Thoracic aorta (tissue), 2 donors: ENCODE data around the gene CD226. TPM values are rescaled to one million over a fixed set of nuclear protein-coding genes. Genes with fewer than 3 reads are reported as not detected.
"Not testable (repeated sequence)": the region's sequence is repeated elsewhere in the genome, so short reads cannot be mapped to it uniquely, and the experiment has no call there.

Source experiments
- ATAC-seq: fragments of 150-250 bp; one replicate; pipeline ENCODE4 v1.8.0; 2017; ENCODE audit warnings: low read depth; ENCODE audit not compliant: insufficient number of reproducible peaks, low FRiP score
- DNase-seq: peaks from one replicate; pipeline ENCODE4 v3.0.0-alpha.2; 2020; ENCODE audit warnings: low spot score
- H3K27ac ChIP-seq, 2 donors: fragments of 200-600 bp; sonication (generic); 1 replicate in 1 of 2; 2 replicates in 1 of 2; pipeline ENCODE4 v1.5.1; 2016; ENCODE audit warnings: mild to moderate bottlenecking in 2 of 2, moderate library complexity in 2 of 2
- H3K27me3 ChIP-seq: fragments of 200-600 bp; sonication (generic); replicated peaks from 2 replicates; pipeline ENCODE4 v1.6.0; 2016; ENCODE audit warnings: mild to moderate bottlenecking; ENCODE audit not compliant: insufficient read depth
- H3K36me3 ChIP-seq: fragments of 200-600 bp; sonication (generic); one replicate; pipeline ENCODE4 v1.5.1; 2016
- H3K4me1 ChIP-seq, 2 donors: fragments of 200-600 bp; sonication (generic); 1 replicate in 1 of 2; 2 replicates in 1 of 2; pipeline versions ENCODE4 v1.5.1 to v1.6.0; 2016; ENCODE audit warnings: low read depth in 2 of 2, mild to moderate bottlenecking in 1 of 2; ENCODE audit not compliant: control insufficient read depth in 1 of 2
- H3K4me3 ChIP-seq: fragments of 200-600 bp; sonication (generic); 2 replicates; pipeline ENCODE4 v1.5.1; 2016; ENCODE audit warnings: mild to moderate bottlenecking
- H3K9me3 ChIP-seq: fragments of 200-600 bp; sonication (generic); 2 replicates; pipeline ENCODE4 v1.5.1; 2016
- CTCF ChIP-seq: fragments of 200-600 bp; sonication (generic); IDR thresholded peaks from one replicate; pipeline ENCODE4 v1.5.1; 2019; ENCODE audit warnings: antibody characterized with exemption
- total RNA-seq, 2 donors: library from RNA; depleted of rRNA; stranded (reverse); fragments of >200 nt; gene quantifications; one replicate each; pipeline versions ENCODE4 v1.1.0 to v1.2.3, GENCODE V29; 2016

Gene CD226
- total RNA-seq, 2 donors from 2014 or later: 0.68 to 3.7 TPM

DNA sequence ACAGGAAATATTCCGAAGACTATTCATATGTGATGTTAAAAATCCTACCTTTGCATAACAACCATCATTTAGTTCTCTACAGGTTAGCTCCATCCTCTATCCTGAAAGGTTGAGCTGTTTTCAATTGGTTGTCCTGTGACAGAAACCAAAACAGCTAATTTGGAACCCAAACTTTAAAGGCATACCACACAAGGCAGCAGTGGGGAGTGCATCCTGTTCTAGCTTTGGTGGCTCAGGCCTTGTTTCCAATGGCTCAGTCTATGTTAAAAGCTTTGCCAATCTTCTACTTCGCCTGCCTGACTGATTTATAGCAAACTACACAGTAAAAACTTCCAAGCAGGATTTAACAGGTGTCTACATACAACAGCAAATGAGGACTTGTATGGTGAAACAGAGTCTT lies 3.2 kb downstream of the CD226 start:
- no peak overlapping the region for H3K4me3 ChIP-seq
- H3K27ac ChIP-seq: no peak overlapping the region
- H3K9me3 ChIP-seq: no peaks in the 10 kb centered on the region
- ATAC-seq (no peak), DNase-seq (no peak)
- H3K36me3 ChIP-seq: no peaks in the 10 kb centered on the region
- no peaks in the 10 kb centered on the region for H3K27me3 ChIP-seq
- no peak for TF ChIP-seq CTCF
- peaks cover 0 to 1% of the 10 kb centered on the region in 2 donors for H3K4me1 ChIP-seq

- no peak for ATAC-seq
- TF ChIP-seq CTCF: no peak
Measured at GRCh38 chr18:69943021-69943420, 4.7 kb downstream of the CD226 start.

GRCh38 chr18:69941183-69941582 lies 6.5 kb downstream of the CD226 start:
- ATAC-seq: no peak

More at GRCh38 chr18:69943021-69943420, 4.7 kb downstream of the CD226 start:
- H3K27ac ChIP-seq: no peak overlapping the region
- no peaks in the 10 kb centered on the region for H3K4me1 ChIP-seq
- no peak overlapping the region for H3K4me3 ChIP-seq
- no peaks in the 10 kb centered on the region for H3K36me3 ChIP-seq
- H3K9me3 ChIP-seq: no peaks in the 10 kb centered on the region
- no peak for DNase-seq
- H3K27me3 ChIP-seq: no peaks in the 10 kb centered on the region

GRCh38 chr18:69939812-69940211 lies 7.9 kb downstream of the CD226 start:
- not testable (repeated sequence) for H3K4me1 ChIP-seq, H3K4me3 ChIP-seq, H3K36me3 ChIP-seq, ATAC-seq, DNase-seq, H3K9me3 ChIP-seq, H3K27me3 ChIP-seq, H3K27ac ChIP-seq

More at GRCh38 chr18:69941183-69941582, 6.5 kb downstream of the CD226 start:
- no peak for TF ChIP-seq CTCF
- no peaks in the 10 kb centered on the region for H3K9me3 ChIP-seq
- peaks cover 0 to 6% of the 10 kb centered on the region in 2 donors for H3K4me1 ChIP-seq
- H3K27me3 ChIP-seq: no peaks in the 10 kb centered on the region
- H3K27ac ChIP-seq: no peak overlapping the region
- DNase-seq: no peak
- H3K4me3 ChIP-seq: no peak overlapping the region
- H3K36me3 ChIP-seq: no peaks in the 10 kb centered on the region

- H3K9me3 ChIP-seq: no peaks in the 10 kb centered on the region
- peaks cover 0 to 6% of the 10 kb centered on the region in 2 donors for H3K4me1 ChIP-seq
- H3K27me3 ChIP-seq: no peaks in the 10 kb centered on the region
- ATAC-seq (no peak), DNase-seq (no peak)
- H3K4me3 ChIP-seq: no peak overlapping the region
- H3K36me3 ChIP-seq: no peaks in the 10 kb centered on the region
- no peak for TF ChIP-seq CTCF
- no peak overlapping the region for H3K27ac ChIP-seq
Measured at GRCh38 chr18:69936191-69936558, 11.5 kb downstream of the CD226 start.
